Progenitor cell of endocrine pancreas (in vitro differentiated cells): ENCODE measurements around the gene SUGCT. TPM values are rescaled to one million over a fixed set of nuclear protein-coding genes. Genes with fewer than 3 reads are reported as not detected.

Experiments
- DNase-seq: peaks from one replicate; pipeline ENCODE4 v3.0.0; 2021; ENCODE audit warnings: low spot score; ENCODE audit not compliant: unreplicated experiment
- H3K27ac Mint-ChIP-seq: 2 replicates; pipeline ENCODE4 v1.8.0; 2021; ENCODE audit warnings: mild to moderate bottlenecking, moderate library complexity, mixed read lengths
- H3K27me3 Mint-ChIP-seq: 2 replicates; pipeline ENCODE4 v1.8.0; 2021; ENCODE audit warnings: mixed read lengths
- H3K36me3 Mint-ChIP-seq: 2 replicates; pipeline ENCODE4 v1.8.0; 2022; ENCODE audit warnings: mixed read lengths; ENCODE audit not compliant: insufficient read depth
- H3K4me1 Mint-ChIP-seq: 2 replicates; pipeline ENCODE4 v1.8.0; 2021; ENCODE audit warnings: low read depth, mixed read lengths
- H3K4me3 Mint-ChIP-seq: 2 replicates; pipeline ENCODE4 v1.8.0; 2021; ENCODE audit warnings: low read depth, mild to moderate bottlenecking, moderate library complexity, mixed read lengths
- H3K9me3 Mint-ChIP-seq: 2 replicates; pipeline ENCODE4 v1.8.0; 2021; ENCODE audit warnings: low read depth, mixed read lengths
- CTCF ChIP-seq: fragments of 200-600 bp; sonication (generic); IDR thresholded peaks from one replicate; pipeline ENCODE4 v1.5.0; 2021; ENCODE audit warnings: antibody characterized with exemption, mild to moderate bottlenecking; ENCODE audit not compliant: unreplicated experiment
- total RNA-seq: library from RNA; stranded (reverse); gene quantifications from 2 replicates; pipeline ENCODE4 v1.2.1, GENCODE V29; 2021

The SUGCT gene
- total RNA-seq, 1 donor from 2014 or later = 6.2 TPM

- Mint-ChIP-seq H3K27me3 (no peaks in the 10 kb centered on the region), H3K27ac (no peak overlapping the region), H3K4me1 (peaks cover 9% of the 10 kb centered on the region), H3K9me3 (no peaks in the 10 kb centered on the region), H3K36me3 (no peaks in the 10 kb centered on the region), H3K4me3 (no peak overlapping the region)
- no peak for DNase-seq
- TF ChIP-seq CTCF = no peak
These were observed 283.6 kb downstream of the SUGCT start for GRCh38 chr7:40418448-40418847.

GRCh38 chr7:40418983-40419382 lies 284.2 kb downstream of the SUGCT start:
- H3K36me3 Mint-ChIP-seq = no peaks in the 10 kb centered on the region
- H3K4me3 Mint-ChIP-seq = no peak overlapping the region
- peaks cover 9% of the 10 kb centered on the region for H3K4me1 Mint-ChIP-seq
- no peaks in the 10 kb centered on the region for H3K9me3 Mint-ChIP-seq
- no peaks in the 10 kb centered on the region for H3K27me3 Mint-ChIP-seq
- TF ChIP-seq CTCF = no peak
- DNase-seq = no peak
- no peak overlapping the region for H3K27ac Mint-ChIP-seq

GRCh38 chr7:40419806-40420205 lies 285.0 kb downstream of the SUGCT start:
- no peaks in the 10 kb centered on the region for H3K36me3 Mint-ChIP-seq

DNA sequence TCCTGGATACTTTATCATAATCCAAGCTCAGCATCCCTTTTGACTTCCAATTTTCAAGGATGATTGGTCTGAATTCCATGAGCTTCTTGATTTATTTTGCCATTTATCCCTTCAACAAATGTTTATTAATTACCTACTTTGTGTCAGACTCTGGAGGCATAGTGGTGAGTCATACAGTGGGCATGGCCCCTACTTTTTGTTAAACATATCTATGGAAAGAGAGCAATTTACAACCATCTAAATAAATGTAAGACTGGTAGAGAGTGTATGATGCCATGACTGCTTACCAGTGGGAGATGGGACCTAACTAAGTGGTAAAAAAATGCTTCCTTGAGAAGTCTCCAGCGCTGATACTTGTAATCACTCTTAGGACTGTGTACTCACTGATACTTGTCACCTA lies 286.6 kb downstream of the SUGCT start:
- TF ChIP-seq CTCF = no peak
- Mint-ChIP-seq H3K4me1 (peaks cover 9% of the 10 kb centered on the region), H3K27ac (no peak overlapping the region), H3K9me3 (no peaks in the 10 kb centered on the region), H3K27me3 (no peaks in the 10 kb centered on the region), H3K4me3 (no peak overlapping the region), H3K36me3 (no peaks in the 10 kb centered on the region)
- DNase-seq = no peak

More at GRCh38 chr7:40419806-40420205, 285.0 kb downstream of the SUGCT start:
- Mint-ChIP-seq H3K27ac (no peak overlapping the region), H3K27me3 (no peaks in the 10 kb centered on the region), H3K4me3 (no peak overlapping the region), H3K4me1 (peaks cover 9% of the 10 kb centered on the region), H3K9me3 (no peaks in the 10 kb centered on the region)
- DNase-seq = no peak
- TF ChIP-seq CTCF = no peak

GRCh38 chr7:40425696-40426095 lies 290.9 kb downstream of the SUGCT start:
- H3K27ac Mint-ChIP-seq = no peak overlapping the region
- H3K27me3 Mint-ChIP-seq = no peaks in the 10 kb centered on the region
- TF ChIP-seq CTCF = no peak
- H3K4me3 Mint-ChIP-seq = no peak overlapping the region
- H3K36me3 Mint-ChIP-seq = no peaks in the 10 kb centered on the region
- no peak for DNase-seq
- H3K9me3 Mint-ChIP-seq = no peaks in the 10 kb centered on the region
- no peaks in the 10 kb centered on the region for H3K4me1 Mint-ChIP-seq

DNA sequence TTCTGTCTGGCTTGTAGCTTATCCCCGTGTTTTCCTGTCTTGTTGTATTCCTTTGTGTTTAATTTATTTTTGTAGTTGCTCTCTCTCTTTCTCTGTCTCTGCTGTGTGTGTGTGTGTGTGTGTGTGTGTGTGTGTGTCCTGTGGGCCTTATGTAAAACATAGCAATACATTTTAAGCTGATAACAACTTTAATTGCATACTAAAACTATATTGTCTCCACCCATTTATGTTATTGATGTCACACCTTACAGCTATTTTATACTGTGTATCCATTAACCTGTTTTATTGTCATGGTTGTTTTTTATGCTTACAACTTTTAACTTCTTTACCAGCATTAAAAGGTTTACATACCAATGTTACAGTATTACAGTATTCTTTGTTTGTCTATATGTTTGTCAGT lies 293.6 kb downstream of the SUGCT start:
- no peak for TF ChIP-seq CTCF
- no peak overlapping the region for H3K27ac Mint-ChIP-seq
- H3K36me3 Mint-ChIP-seq = peaks cover 3% of the 10 kb centered on the region
- H3K4me3 Mint-ChIP-seq = no peak overlapping the region
- H3K27me3 Mint-ChIP-seq = no peaks in the 10 kb centered on the region
- no peaks in the 10 kb centered on the region for H3K4me1 Mint-ChIP-seq
- peaks cover 11% of the 10 kb centered on the region for H3K9me3 Mint-ChIP-seq
- DNase-seq = no peak
